ENCODE data around the gene C1orf56.
A peak's percentile ranks its signal among the peaks of the same experiment; 100 is the strongest.
"Not testable (repeated sequence)": the region's sequence is repeated elsewhere in the genome, so short reads cannot be mapped to it uniquely, and the experiment has no call there.

The C1orf56 gene

DNA sequence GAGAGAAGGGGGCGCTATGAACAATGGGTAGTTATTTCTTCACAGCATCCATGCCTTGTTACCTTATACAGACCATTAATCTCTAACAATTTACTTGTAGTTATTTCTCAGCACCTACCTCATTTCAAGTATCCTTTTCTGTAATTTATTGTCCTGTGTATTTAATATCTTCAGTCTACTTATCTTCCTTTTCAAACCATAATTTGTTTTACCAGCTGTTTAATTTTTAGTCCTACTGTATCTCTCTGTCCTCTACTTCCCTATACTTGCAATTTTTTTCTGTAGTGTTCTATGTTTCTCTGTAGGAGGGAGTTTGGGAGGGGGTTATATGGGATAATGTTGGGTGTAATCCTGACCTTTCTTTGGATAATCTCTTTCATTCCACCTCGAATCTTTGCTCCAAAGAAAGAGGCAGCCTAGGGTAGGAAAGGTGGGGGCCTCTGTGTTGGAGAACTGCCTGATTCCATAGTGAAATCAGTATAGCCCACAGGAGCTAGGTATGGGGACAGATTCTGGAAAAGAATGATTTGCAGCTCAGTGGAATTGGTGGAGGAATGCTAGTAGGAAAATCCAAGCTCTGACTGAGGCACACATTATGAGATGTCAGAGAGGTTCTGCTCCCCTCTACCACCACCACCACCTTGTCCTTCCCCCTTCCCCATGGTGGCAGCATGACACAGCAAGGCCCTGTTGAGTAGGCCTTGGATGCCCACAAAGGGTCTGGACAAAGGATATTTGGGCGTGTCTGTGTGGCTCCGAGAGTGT is 13.3 kb downstream of the C1orf56 start:
- no peak for DNase-seq (ENCODE audit: low read depth, low spot score)

DNA sequence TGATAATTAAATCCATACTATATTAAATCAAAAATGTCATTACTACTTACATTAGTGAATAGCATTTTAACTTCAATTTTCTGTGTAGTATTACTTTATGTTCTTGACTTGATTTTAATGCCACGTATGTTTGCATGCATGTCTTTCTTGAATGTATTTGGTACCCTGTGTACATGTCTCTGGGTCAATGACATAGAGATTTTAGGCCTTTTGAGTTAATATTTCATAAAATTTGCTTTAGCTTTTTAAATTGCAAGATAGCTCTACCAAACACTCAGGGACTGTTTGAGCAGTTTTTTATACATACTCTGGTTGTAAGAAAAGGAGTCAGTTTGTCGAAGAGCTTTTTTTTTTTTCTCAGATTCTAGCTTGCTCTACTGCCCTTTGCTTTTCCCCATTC is 14.2 kb downstream of the C1orf56 start:
- no peak for DNase-seq (ENCODE audit: low read depth, low spot score)

- no peak for DNase-seq (ENCODE audit: low read depth, low spot score)
Measured at GRCh38 chr1:151062741-151063371, 15.3 kb downstream of the C1orf56 start.

DNA sequence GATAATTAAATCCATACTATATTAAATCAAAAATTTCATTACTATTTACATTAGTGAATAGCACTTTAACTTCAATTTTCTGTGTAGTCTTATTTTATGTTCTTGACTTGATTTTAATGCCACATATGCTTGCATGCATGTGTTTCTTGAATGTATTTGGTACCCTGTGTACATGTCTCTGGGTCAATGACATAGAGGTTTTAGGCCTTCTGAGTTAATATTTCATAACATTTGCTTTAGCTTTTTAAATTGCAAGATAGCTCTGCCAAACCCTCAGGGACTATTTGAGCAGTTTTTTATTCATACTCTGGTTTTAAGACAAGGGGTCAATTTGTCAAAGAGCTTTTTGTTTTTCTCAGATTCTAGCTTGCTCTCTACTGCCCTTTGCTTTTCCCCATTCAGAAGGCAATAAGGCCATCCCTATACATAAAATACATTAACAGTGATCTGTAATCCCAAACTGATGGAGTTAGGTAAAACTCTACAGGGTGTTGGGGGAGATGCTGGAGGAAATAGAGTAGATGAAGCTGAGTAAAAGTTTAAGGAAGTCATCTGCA is 17.6 kb downstream of the C1orf56 start:
- DNase-seq (ENCODE audit: low read depth, low spot score): no peak

DNA sequence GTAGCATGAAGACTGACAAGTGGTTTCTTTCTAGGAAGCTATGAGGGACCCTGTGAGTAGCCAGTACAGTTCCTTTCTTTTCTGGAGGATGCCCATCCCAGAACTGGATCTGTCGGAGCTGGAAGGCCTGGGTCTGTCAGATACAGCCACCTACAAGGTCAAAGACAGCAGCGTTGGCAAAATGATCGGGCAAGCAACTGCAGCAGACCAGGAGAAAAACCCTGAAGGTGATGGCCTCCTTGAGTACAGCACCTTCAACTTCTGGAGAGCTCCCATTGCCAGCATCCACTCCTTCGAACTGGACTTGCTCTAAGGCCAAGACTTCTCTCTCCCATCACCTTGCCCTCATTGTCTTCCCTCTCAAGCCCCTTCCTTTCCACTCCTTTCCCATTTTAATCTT is 19.6 kb downstream of the C1orf56 start:
- no peak for DNase-seq (ENCODE audit: low read depth, low spot score)

GRCh38 chr1:151069103-151069486 is 21.5 kb downstream of the C1orf56 start:
- DNase-seq (ENCODE audit: low read depth, low spot score): no peak

- DNase-seq (ENCODE audit: low read depth, low spot score): peak; percentile 65
Measured at GRCh38 chr1:151070474-151071276, 23.1 kb downstream of the C1orf56 start, which contains the start of gene GABPB2. GABPB2 (plus strand) TSS chr1:151070761; CDS start chr1:151088190, 17,429 bp downstream.

- no peak for DNase-seq (ENCODE audit: low read depth, low spot score)
Measured at GRCh38 chr1:151072224-151072623, 24.7 kb downstream of the C1orf56 start.

GRCh38 chr1:151085953-151086559 is 38.5 kb downstream of the C1orf56 start:
- DNase-seq (ENCODE audit: low read depth, low spot score): no peak

DNA sequence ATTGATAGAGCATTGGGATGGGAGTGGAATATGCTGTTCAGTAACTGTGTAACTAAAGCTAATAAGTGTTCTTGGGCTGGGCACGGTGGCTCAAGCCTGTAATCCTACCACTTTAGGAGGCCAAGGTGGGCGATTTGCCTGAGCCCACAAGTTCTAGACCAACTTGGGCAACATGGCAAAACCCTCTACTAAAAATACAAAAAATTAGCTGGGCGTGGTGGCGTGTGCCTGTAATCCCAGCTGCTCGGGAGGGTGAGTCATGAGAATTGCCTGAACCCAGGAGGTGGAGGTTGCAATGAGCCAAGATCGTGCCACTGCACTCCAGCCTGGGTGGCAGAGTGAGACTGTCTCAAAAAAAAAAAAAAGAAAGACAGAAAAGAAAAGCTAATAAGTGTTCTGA is 49.9 kb downstream of the C1orf56 start:
- DNase-seq (ENCODE audit: low read depth, low spot score): not testable (repeated sequence)

GRCh38 chr1:151098126-151098525 is 50.6 kb downstream of the C1orf56 start:
- DNase-seq (ENCODE audit: low read depth, low spot score): no peak

Measured in activated CD4-positive, CD25-positive, alpha-beta regulatory T cell treated with anti-CD3 and anti-CD28 coated beads, Interleukin-2, amount 50 U/mL, for 16 hours (primary cell).